ENCODE data around the gene GMPR. TPM values are rescaled to one million over a fixed set of nuclear protein-coding genes. Genes with fewer than 3 reads are reported as not detected.

Gene GMPR
- total RNA-seq, 1 donor from 2014 or later: 126 TPM

DNA sequence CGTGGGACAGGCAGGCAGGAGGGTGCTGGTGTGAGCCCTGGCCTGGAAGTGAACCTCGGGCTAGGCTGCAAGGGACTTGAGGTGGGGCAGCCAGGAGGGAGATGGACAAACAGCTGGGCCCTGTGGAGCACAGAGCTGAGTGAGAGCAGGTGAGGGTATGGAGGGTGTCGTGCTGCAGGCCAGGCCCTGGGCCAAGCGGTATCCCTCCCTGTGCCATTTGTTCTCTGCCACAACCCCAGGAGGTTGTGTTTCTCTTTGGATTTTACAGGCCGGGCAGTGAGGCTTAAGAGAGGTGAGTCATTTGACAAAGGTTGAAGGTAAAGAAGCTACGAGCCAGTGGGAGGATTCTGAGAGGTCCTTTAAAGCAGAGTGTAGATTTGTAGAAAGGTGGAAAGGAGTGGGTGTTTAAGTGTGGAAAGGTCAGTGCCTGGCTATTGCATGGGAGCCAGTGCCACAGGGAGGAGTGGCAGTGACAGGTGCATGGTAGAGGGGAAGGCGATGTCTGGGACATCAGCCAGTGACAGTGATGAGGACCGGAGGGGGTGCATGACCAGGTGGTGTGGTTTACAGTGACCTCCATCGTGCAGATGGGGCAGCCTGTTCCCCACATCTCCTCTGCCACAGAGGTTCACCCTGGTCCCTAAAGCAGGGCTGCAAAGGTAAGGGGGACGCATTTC, 39.8 kb downstream of the GMPR start:
- TF ChIP-seq, protein P1, sequence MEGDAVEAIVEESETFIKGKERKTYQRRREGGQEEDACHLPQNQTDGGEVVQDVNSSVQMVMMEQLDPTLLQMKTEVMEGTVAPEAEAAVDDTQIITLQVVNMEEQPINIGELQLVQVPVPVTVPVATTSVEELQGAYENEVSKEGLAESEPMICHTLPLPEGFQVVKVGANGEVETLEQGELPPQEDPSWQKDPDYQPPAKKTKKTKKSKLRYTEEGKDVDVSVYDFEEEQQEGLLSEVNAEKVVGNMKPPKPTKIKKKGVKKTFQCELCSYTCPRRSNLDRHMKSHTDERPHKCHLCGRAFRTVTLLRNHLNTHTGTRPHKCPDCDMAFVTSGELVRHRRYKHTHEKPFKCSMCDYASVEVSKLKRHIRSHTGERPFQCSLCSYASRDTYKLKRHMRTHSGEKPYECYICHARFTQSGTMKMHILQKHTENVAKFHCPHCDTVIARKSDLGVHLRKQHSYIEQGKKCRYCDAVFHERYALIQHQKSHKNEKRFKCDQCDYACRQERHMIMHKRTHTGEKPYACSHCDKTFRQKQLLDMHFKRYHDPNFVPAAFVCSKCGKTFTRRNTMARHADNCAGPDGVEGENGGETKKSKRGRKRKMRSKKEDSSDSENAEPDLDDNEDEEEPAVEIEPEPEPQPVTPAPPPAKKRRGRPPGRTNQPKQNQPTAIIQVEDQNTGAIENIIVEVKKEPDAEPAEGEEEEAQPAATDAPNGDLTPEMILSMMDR (IDR thresholded peaks at IDR 0.05; ENCODE audit: borderline replicate concordance): no peak

GRCh38 chr6:16278750-16279149, 40.4 kb downstream of the GMPR start:
- no peaks in the 10 kb centered on the region for H3K9me3 ChIP-seq (replicated peaks)
- H3K27me3 ChIP-seq (ENCODE audit: low read depth): no peaks in the 10 kb centered on the region
- no peak for DNase-seq
- peak overlapping the region; percentile 85 for H3K27ac ChIP-seq (replicated peaks)
- intact Hi-C loops (cut with micrococcal nuclease): no loop called here
- peaks cover 20% of the 10 kb centered on the region for H3K4me1 ChIP-seq
- TF ChIP-seq, protein P1 (IDR thresholded peaks at IDR 0.05; ENCODE audit: borderline replicate concordance): no peak
- H3K36me3 ChIP-seq: peaks cover 40% of the 10 kb centered on the region
- no peak overlapping the region for H3K4me3 ChIP-seq

More for the DNA sequence above, 39.8 kb downstream of the GMPR start:
- Histone ChIP-seq H3K27ac (replicated peaks) (peak overlapping the region; percentile 85), H3K27me3 (ENCODE audit: low read depth) (no peaks in the 10 kb centered on the region), H3K36me3 (peaks cover 40% of the 10 kb centered on the region), H3K9me3 (replicated peaks) (no peaks in the 10 kb centered on the region), H3K4me1 (peaks cover 25% of the 10 kb centered on the region), H3K4me3 (peak overlapping the region; percentile 36)
- intact Hi-C loops (cut with micrococcal nuclease): no loop called here
- DNase-seq: no peak

GRCh38 chr6:16279243-16279642, 40.9 kb downstream of the GMPR start:
- peaks cover 41% of the 10 kb centered on the region for H3K36me3 ChIP-seq
- no peaks in the 10 kb centered on the region for H3K9me3 ChIP-seq (replicated peaks)
- peak overlapping the region; percentile 85 for H3K27ac ChIP-seq (replicated peaks)
- DNase-seq: no peak
- H3K4me3 ChIP-seq: no peak overlapping the region
- TF ChIP-seq, protein P1 (IDR thresholded peaks at IDR 0.05; ENCODE audit: borderline replicate concordance): no peak
- intact Hi-C loops (cut with micrococcal nuclease): no loop called here
- peaks cover 19% of the 10 kb centered on the region for H3K4me1 ChIP-seq
- no peaks in the 10 kb centered on the region for H3K27me3 ChIP-seq (ENCODE audit: low read depth)

DNA sequence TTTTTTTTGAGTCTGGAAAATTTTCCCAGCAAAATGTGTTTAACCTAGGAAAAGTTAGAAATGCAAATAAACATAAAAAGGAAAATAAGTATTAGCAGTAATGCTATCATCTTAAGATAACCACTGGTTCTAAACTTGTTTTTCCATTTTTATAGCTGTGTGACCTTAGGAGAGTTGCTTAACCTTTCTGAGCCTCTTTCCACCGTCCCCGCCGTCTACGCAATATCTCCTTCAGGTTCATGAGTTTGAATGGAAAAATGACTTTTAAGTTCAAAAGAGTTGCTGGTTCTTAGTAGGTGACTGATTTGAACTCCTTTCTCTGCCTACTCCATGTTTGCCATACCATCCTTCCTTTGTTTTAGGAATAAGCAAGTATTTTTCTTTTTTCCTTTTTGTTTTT, 44.0 kb downstream of the GMPR start:
- no peak for DNase-seq
- intact Hi-C loops (cut with micrococcal nuclease): no loop called here

GRCh38 chr6:16284472-16284871, 46.1 kb downstream of the GMPR start:
- Histone ChIP-seq H3K4me1 (no peaks in the 10 kb centered on the region), H3K9me3 (replicated peaks) (no peaks in the 10 kb centered on the region), H3K27ac (replicated peaks) (no peak overlapping the region), H3K4me3 (no peak overlapping the region), H3K27me3 (ENCODE audit: low read depth) (no peaks in the 10 kb centered on the region), H3K36me3 (peaks cover 17% of the 10 kb centered on the region)
- TF ChIP-seq, protein P1 (IDR thresholded peaks at IDR 0.05; ENCODE audit: borderline replicate concordance): no peak
- intact Hi-C loops (cut with micrococcal nuclease): no loop called here
- no peak for DNase-seq

More for the DNA sequence above, 44.0 kb downstream of the GMPR start:
- Histone ChIP-seq H3K4me3 (no peak overlapping the region), H3K27ac (replicated peaks) (no peak overlapping the region), H3K27me3 (ENCODE audit: low read depth) (no peaks in the 10 kb centered on the region), H3K36me3 (peaks cover 26% of the 10 kb centered on the region), H3K4me1 (peaks cover 12% of the 10 kb centered on the region), H3K9me3 (replicated peaks) (no peaks in the 10 kb centered on the region)
- TF ChIP-seq, protein P1 (IDR thresholded peaks at IDR 0.05; ENCODE audit: borderline replicate concordance): no peak

Measured in left ventricle myocardium inferior (tissue), 1 donor.